HG03064 (cell line): ENCODE measurements around the gene NDC1.

Source experiments
- ATAC-seq: cut with Tn5 transposase; IDR thresholded peaks from one replicate; pipeline ENCODE4 v1.9.1; 2021; ENCODE audit warnings: low read depth; ENCODE audit not compliant: unreplicated experiment

NDC1 gene

GRCh38 chr1:53733975-53734649 lies 104.0 kb downstream of the NDC1 start:
- no peak for ATAC-seq

- no peak for ATAC-seq
Measured at GRCh38 chr1:53733447-53733931, 104.6 kb downstream of the NDC1 start.

GRCh38 chr1:53732912-53733317 lies 105.2 kb downstream of the NDC1 start:
- no peak for ATAC-seq

DNA sequence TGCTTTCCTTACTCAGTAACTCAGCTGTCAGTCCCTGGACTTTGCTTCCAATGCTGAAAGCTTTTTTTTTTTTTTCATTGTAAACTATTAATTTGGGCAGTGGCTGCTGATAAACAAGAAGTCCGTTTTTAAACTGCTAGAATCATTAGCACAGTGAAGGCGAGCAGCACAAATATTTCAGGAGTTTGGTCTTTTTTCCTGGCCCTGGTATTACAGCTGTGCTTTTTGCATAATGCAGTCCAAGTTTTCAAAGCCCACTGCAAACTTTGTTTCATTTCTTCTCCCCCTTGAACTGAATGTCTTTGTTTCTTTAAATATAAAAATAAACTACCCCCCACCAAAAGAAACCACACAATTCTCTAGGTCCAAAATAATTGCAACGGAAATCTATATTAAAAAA lies 105.7 kb downstream of the NDC1 start:
- no peak for ATAC-seq

DNA sequence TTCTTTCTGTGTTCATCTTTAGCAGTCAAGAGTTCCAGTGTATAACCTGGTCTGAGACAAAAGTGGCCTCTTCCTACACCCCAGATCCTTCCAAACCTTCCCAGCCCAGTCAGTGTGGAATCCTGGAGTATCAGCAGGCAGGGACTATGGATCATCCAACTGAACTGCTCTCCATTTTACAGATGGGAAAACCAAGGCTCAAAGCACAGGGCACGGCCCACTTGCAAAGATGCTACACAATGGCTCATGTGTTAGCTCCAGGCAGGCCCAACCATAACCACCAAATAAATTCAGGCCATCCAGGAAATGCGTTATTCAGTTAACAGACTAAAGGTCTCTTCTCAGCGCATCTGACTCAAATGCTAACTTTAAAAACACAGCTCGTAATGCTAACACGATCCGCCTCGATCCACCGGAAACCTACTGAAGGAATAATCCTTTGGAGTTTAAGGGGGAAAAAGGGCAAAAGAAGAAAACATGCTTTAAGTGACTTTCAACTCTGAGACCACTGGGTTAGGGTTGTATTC lies 106.3 kb downstream of the NDC1 start:
- no peak for ATAC-seq

GRCh38 chr1:53731043-53731600 lies 107.0 kb downstream of the NDC1 start:
- no peak for ATAC-seq

DNA sequence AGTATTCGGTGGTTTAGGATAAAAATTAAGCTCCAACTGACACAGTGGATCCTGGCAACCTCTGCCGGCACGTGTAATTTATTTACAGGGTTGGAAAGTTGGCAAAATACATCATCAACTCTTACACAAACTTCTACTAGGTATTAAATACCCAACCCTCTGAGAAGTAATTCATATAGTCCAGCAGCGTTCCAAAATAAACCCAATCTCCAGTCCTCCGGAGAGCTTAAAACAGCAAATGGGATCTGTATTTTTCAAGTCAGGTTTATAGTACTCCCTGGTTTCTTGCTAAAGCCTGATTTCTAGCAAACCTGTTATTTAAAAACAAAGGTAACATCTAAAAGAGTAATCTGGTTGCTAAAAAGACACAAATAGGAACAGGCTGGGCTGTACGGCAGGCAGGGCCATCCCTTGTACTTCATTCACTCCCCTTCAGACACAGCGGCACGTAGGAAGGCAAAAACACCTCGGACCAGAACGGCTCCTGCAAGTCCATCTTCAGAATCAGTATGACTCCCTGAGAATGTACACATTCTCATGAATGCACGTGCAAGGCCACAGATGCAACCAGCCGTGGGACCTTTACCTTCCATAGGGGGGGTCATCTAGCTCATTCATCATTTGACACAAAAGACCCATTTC lies 107.8 kb downstream of the NDC1 start:
- ATAC-seq, result no peak

- ATAC-seq, result no peak
Measured at GRCh38 chr1:53729456-53730223, 108.5 kb downstream of the NDC1 start.

GRCh38 chr1:53728702-53729455 lies 109.2 kb downstream of the NDC1 start:
- no peak for ATAC-seq

- ATAC-seq, result no peak
Measured at GRCh38 chr1:53728196-53728595, 109.9 kb downstream of the NDC1 start.

DNA sequence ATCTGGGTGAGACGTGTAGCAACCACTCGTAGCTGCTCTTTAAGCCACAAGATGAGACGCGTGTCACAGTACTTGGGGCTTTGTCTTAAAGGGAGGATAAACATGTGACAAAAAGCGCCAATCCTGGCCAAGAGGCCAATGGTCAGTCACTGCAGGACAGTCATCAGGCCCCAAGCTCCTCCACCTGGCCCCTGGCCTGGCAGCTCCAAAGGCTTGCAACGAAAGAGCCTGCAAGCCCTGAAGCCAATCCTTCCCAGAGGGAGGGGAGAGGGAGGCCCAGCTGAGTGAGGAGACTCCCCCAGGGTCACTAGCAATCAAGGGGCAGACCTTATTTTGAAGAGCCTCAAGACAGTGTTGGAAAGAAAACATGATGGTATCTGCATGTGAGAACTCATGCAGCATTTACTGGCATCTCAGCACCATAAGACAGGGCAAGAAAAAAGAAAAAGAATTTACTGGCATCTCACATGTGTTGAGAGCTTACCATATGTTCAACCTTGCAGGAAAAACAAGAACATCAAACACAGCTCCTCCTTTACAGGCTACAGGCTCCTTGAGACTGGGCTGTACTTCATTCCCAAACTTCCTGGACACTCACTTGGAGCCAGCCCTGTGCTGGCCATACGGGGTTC lies 110.5 kb downstream of the NDC1 start:
- ATAC-seq, result no peak

DNA sequence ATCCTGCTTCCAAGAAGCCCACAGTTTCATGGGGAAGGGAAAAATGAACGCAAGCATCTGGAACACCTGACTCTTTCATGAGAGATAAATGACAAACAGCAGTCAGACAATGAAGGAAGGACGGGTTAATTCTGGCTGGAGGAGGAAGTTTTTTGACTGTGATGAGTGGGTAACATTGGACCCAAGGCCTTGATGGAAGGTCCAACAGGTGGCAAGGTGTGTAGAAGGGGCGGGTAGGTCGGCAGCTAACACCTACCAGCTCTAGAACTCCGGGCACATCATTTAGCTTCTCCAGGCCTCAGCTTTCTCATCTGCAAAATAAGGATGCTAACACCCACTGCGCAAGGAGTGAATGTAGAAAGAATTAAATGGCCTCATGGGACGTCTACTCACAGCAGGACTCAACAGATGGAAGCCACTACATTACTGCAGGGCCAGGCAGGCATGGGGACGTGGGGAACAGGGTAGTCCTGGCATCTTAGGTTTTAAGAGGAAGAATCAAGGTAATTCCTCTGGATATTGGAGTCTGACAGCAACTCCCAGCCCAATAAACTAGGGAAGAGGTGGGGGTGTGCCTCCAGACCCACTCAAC lies 112.0 kb downstream of the NDC1 start:
- no peak for ATAC-seq

DNA sequence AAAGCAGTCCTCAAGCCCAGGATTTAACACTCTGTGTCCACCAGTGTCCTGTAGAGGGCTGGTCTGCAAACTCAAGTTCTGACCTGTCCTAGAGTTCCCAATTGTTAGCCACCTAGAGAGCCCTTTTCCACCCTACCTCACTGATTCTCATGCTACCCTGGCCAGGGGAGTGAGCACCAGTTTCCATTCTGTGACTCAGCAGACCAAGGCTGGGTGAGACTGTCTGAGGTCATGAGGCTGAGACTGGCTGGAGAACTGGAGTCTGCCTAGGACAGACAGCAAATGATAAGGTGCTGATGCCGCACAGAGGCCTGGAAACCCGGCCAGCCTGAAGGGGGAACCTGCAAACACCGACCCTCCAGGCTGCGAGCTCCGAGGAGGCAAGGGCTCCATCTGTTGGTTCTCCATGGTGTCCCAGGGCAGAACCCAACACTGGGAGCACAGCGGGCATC lies 112.8 kb downstream of the NDC1 start:
- no peak for ATAC-seq

GRCh38 chr1:53722025-53722424 lies 116.1 kb downstream of the NDC1 start:
- no peak for ATAC-seq

DNA sequence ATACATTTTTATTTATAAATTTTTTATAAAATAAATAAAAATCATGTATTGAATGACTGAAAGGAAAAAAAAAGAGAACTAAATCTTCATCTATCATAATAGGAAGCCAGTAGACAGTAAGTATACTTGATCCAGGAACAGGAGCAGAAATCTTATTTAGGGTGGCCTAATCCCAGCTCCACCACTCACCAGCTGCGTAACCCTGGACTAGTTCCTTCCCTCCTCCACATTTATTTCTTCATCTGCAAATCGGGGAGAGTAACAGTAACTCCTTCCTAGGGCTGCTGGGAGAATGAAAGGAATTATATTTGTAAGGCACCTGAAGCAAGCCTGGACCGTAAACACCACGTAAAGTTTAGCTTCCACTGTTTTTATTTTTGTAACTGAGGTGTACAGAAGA lies 117.0 kb downstream of the NDC1 start:
- no peak for ATAC-seq

DNA sequence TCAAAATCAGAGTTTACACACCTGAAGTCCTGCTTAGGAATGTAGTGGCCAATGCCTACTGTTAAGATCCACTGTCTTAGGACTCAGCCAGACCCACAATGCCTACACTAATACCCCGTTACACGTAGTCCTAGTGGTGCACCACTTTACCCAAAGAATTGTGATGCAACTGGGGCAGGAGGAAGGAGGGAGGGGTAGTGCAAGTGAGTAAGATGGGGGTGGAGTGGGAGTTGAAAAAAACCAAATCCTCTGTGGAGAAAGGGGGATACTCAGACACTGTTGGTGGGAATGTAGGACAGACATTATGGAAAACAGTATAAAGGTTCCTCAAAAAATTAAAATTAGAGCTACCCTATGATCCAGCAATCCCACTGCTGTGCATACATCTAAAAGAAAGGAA lies 118.6 kb downstream of the NDC1 start:
- no peak for ATAC-seq

DNA sequence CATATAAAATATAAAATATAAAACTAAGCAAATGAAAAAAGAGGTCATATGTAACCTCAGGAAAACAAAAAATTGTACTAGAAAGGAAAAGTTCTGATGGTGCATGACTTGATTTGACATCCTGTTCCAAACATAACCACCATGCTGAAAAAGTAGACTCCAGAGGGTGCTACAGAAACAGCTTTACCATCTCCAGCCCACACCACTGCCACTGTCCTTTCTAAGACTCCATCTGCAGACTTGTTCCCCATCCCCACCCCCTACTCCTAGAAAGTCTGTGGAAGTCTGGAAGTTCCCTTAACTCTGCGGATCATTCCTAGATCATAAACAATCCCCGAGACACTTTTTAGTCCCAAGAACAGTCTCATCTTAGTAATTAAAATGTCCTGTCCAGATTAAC lies 119.7 kb downstream of the NDC1 start:
- ATAC-seq, result no peak

- no peak for ATAC-seq
Measured at GRCh38 chr1:53717025-53717804, 120.9 kb downstream of the NDC1 start.

DNA sequence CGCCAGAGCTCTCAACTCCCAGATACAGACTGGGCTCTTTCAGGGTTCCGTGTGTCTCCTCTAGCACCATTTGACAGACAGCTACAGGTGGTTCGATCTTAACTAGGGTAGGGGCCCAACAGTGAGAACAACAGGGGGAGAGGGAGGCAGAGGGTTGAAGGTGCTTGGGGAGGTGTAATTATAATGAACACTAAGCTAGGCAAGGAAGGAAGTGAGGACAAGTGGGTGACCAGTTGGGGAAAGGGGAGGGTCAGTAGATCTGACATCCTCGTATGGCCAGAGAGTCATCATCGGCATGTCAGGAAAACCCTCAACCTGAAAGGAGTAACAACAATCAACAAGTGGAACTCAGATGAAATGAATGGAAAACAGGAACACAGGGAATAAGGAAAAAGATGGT lies 121.9 kb downstream of the NDC1 start:
- no peak for ATAC-seq
